Heart left ventricle (tissue), 16 donors: ENCODE measurements around the gene CLDN6. TPM values are rescaled to one million over a fixed set of nuclear protein-coding genes. Genes with fewer than 3 reads are reported as not detected.

Experiments used
- ATAC-seq, 4 donors: fragments of 200-7000 bp; cut with Tn5 transposase; one replicate each; pipeline ENCODE4 v1.9.1; 2020 to 2022; ENCODE audit warnings: moderate library complexity in 4 of 4, mild to moderate bottlenecking in 3 of 4, moderate number of reproducible peaks in 1 of 4
- DNase-seq, 5 donors: peaks; one replicate each; pipeline ENCODE4 v3.0.0-alpha.2; 2020
- H3K27ac ChIP-seq, 12 donors: fragments of 200-600 bp; sonication (generic) in 4 of 12; one replicate each; pipeline versions ENCODE4 v1.5.0 to v1.8.0; 2016 to 2022; ENCODE audit warnings: mild to moderate bottlenecking in 2 of 12
- H3K27me3 ChIP-seq, 9 donors: fragments of 200-600 bp; sonication (generic) in 2 of 9; one replicate each; pipeline versions ENCODE4 v1.5.1 to v1.8.0; 2016 to 2022; ENCODE audit warnings: mild to moderate bottlenecking in 3 of 9
- H3K36me3 ChIP-seq, 9 donors: fragments of 200-600 bp; sonication (generic) in 2 of 9; one replicate each; pipeline versions ENCODE4 v1.5.0 to v1.8.0; 2018 to 2022; ENCODE audit warnings: mild to moderate bottlenecking in 2 of 9
- H3K4me1 ChIP-seq, 12 donors: fragments of 200-600 bp; sonication (generic) in 4 of 12; one replicate each; pipeline versions ENCODE4 v1.5.0 to v1.8.0; 2016 to 2022; ENCODE audit warnings: mild to moderate bottlenecking in 3 of 12
- H3K4me3 ChIP-seq, 12 donors: fragments of 200-600 bp; sonication (generic) in 4 of 12; one replicate each; pipeline versions ENCODE4 v1.5.0 to v1.8.0; 2017 to 2022; ENCODE audit warnings: mild to moderate bottlenecking in 9 of 12, moderate library complexity in 4 of 12
- H3K9me3 ChIP-seq, 12 donors: fragments of 200-600 bp; sonication (generic) in 4 of 12; one replicate each; pipeline versions ENCODE4 v1.5.0 to v1.8.0; 2016 to 2022; ENCODE audit warnings: mild to moderate bottlenecking in 1 of 12
- POLR2A ChIP-seq, 2 donors: fragments of 450-650 bp; IDR thresholded peaks; one replicate each; pipeline ENCODE4 v1.6.1; 2017; ENCODE audit warnings: antibody characterized with exemption in 2 of 2, mild to moderate bottlenecking in 2 of 2, moderate library complexity in 2 of 2
- WGBS, 4 donors: extraction: QIAGEN DNeasy Blood & Tissue Kit in 2 of 4; methylation state at CpG; one replicate each; pipeline versions ENCODE4 v1.1.5 to v1.1.7; 2013 to 2018; 5-methylcytosine and 5-hydroxymethylcytosine counted together
- intact Hi-C, 10 donors: fragments of 100-400 bp; cut with DNase I; formaldehyde crosslinking; loops; one replicate each; pipeline versions ENCODE4 v1.11.1 to v1.14.2; 2022
- polyA plus RNA-seq, 2 donors: library from polyadenylated mRNA; stranded (reverse); fragments of 200-250 nt; gene quantifications; one replicate each; pipeline ENCODE4 v1.2.3, GENCODE V29; 2013
- total RNA-seq, 9 donors: library from RNA; depleted of rRNA in 2 of 9; stranded (reverse); fragments of >200 nt in 2 of 9; fragmentation: NEBNext Ultra II Directional in 3 of 9; extraction: Animal tissue kit (Norgen Biotek cat#: 25700) in 3 of 9; gene quantifications; one replicate each; pipeline versions ENCODE4 v1.1.0 to v1.2.4, GENCODE V29; 2016 to 2023
- TF ChIP-seq, protein P1 (sequence below), 12 donors: fragments of 200-600 bp; sonication (generic) in 4 of 12; IDR thresholded peaks; one replicate each; pipeline versions ENCODE4 v1.5.0 to v1.8.0; 2018 to 2022; ENCODE audit warnings: antibody characterized with exemption in 12 of 12, mild to moderate bottlenecking in 5 of 12
- donor health status: ischemic (EF 13 %, LVEDD 7.1; RV severe dilation, severe dysfunction).
- donor health status: healthy with polysubstance abuse.
- donor health status: DM: no; HTN: yes; CAD: no.
- donor health status: DM: no; HTN: no; CAD: no.
- donor health status: ischemic (EF 25% LVEDD 6.9; RV normal size, moderate dysfunction).
- donor health status: ischemic (EF 25% LVEDD 5.7; RV mildly dilated, moderate dysfunction).
- donor health status: healthy.
- donor health status: DM: yes; HTN: yes; CAD: no.
- donor health status: ischemic (EF 35%, LVEDD 5.7; RV mildly dilated, moderate dysfunction).
- donor health status: nonischemic (EF 11% LVEDD 7.7; RV severe dilation, severe dysfunction).
- donor health status: DM: yes; HTN: yes; CAD: no.
- donor health status: PGD.
- donor health status: ischemic (EF 29% LVEDD 5.4; RV normal size, mild dysfunction).
- donor health status: nonischemic (EF 23%, LVEDD 6.1; RV moderate dilation, normal function).

The CLDN6 gene
- total and polyA plus RNA-seq, 11 donors = 0.04 TPM; not detected in 10

DNA sequence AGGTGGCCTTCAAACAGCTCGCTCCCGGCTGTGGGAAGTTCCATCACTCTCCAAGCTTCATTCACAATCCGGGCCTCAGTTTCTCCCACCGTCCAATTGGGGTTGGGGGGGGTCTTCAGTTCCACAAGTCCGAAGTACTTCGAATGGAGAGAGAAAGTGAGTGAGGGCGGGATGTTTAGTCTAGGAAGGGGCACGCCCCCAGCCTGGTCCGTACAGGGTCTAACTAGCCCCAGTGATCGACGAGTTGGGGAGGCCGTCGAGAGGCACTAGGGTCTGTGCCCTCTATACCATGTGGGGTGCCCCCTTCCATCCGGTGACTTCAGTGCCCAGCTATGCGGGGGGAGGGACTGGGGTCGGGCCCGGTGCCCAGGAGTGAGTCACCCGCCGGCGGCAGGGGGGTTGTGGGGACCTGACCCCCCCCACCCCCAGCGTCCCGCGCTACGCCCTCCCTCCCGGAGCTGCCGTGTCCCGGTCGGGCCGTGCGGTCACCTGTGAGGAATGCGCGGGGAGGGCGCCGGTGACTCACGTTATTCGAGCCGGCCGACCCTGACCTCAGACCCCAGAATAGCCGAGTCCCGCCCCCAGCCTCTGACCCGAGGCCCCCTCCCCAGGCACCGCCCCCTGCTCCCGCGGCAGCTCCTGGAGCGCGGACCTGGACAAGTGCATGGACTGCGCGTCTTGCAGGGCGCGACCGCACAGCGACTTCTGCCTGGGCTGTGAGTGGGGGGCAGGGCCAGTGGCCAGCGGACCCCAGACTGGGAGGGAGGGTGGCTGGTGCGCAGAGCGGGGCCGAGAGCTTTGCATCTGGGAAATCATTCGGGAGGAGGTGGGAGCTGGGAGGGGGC lies 2.8 kb upstream of the CLDN6 start:
- intact Hi-C loops = loop anchor here in 1 of 10 donors (1.0 kb wide), 1 partner anchor 17 kb away; no protein-coding TSS in a partner anchor
- H3K4me1 ChIP-seq = peaks cover 13 to 62% (median 44%) of the 10 kb centered on the region in 12 donors
- WGBS, 4 donors = 1 to 3% (median 1%) methylated on average over 29 to 57 of the region's 57 CpGs
- H3K27me3 ChIP-seq = peaks cover 6 to 21% (median 14%) of the 10 kb centered on the region in 9 donors
- peak; percentile 82 to 91 (median 87) for DNase-seq
- peak overlapping the region; percentile 35 to 99 (median 76) for H3K4me3 ChIP-seq
- no peak for TF ChIP-seq POLR2A (IDR thresholded peaks at IDR 0.05)
- TF ChIP-seq, protein P1, sequence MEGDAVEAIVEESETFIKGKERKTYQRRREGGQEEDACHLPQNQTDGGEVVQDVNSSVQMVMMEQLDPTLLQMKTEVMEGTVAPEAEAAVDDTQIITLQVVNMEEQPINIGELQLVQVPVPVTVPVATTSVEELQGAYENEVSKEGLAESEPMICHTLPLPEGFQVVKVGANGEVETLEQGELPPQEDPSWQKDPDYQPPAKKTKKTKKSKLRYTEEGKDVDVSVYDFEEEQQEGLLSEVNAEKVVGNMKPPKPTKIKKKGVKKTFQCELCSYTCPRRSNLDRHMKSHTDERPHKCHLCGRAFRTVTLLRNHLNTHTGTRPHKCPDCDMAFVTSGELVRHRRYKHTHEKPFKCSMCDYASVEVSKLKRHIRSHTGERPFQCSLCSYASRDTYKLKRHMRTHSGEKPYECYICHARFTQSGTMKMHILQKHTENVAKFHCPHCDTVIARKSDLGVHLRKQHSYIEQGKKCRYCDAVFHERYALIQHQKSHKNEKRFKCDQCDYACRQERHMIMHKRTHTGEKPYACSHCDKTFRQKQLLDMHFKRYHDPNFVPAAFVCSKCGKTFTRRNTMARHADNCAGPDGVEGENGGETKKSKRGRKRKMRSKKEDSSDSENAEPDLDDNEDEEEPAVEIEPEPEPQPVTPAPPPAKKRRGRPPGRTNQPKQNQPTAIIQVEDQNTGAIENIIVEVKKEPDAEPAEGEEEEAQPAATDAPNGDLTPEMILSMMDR (IDR thresholded peaks at IDR 0.05) = peak in 2 of 12 donors; percentile 2 to 3
- no peaks in the 10 kb centered on the region for H3K9me3 ChIP-seq
- peaks cover 0 to 6% (median 4%) of the 10 kb centered on the region in 9 donors for H3K36me3 ChIP-seq
- ATAC-seq = peak; percentile 15 to 51 (median 38)
- peak overlapping the region; percentile 31 to 100 (median 96) for H3K27ac ChIP-seq

DNA sequence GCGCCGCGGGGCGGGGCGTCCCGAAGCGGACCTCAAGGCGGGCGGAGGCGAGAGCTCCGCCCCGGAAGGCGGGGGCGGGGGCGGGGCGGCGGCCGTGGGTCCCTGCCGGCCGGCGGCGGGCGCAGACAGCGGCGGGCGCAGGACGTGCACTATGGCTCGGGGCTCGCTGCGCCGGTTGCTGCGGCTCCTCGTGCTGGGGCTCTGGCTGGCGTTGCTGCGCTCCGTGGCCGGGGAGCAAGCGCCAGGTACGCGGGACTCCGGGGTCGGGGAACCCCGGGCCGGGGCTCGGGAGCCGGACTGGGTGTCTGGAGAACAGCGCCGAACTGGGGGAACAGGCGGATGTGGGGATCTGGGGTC lies 2.2 kb upstream of the CLDN6 start, which contains the start of gene TNFRSF12A:
TNFRSF12A (plus strand) TSS at position 122 of the 357 bp plus-strand sequence; CDS start at position 152, 30 bp downstream.
- 0 to 4% (median 1%) methylated on average over 16 to 49 of the region's 49 CpGs for WGBS, 4 donors
- ATAC-seq (peak in 3 of 4 donors; percentile 3 to 45 (median 42)), DNase-seq (peak; percentile 82 to 90 (median 84))
- H3K4me3 ChIP-seq = peak within 1 kb of the TSS; percentile 35 to 99 (median 76)
- H3K36me3 ChIP-seq = peaks cover 0 to 5% (median 0%) of the 10 kb centered on the region in 9 donors
- peaks cover 13 to 61% (median 44%) of the 10 kb centered on the region in 12 donors for H3K4me1 ChIP-seq
- peaks cover 6 to 21% (median 14%) of the 10 kb centered on the region in 9 donors for H3K27me3 ChIP-seq
- TF ChIP-seq, protein P1 (IDR thresholded peaks at IDR 0.05) = peak in 3 of 12 donors; percentile 11 to 24 (median 22)
- peak; percentile 45 to 89 for TF ChIP-seq POLR2A (IDR thresholded peaks at IDR 0.05)
- no peaks in the 10 kb centered on the region for H3K9me3 ChIP-seq
- H3K27ac ChIP-seq = peak within 1 kb of the TSS; percentile 31 to 100 (median 96)
- intact Hi-C loops = loop anchor here in 1 of 10 donors (1.0 kb wide), 1 partner anchor 16 kb away; no protein-coding TSS in a partner anchor

DNA sequence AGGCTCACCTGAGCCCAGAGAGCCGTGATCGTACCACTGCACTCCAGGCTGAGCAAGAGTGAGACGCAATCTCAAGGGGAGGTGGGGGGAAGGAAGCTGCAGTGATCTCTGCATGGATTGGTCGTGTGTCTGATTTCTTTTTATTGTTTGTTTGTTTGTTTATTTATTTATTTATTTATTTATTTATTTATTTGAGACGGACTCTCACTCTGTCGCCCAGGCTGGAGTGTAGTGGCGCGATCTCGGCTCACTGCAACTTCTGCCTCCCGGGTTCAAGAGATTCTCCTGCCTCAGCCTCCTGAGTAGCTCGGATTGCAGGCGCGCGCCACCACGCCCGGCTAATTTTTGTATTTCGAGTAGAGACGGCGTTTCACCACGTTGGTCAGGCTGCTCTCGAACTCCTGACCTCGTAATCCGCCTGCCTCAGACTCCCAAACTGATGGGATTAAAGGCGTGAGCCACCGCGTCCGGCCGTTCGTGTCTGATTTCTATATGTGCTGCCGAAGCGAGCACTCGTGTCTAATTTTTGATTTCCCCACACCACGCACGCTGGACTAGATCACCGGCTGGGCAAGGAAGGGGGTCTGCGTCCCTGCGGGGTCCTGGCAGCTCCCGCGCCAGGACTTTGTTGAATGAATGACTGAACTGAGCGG lies 1.7 kb upstream of the CLDN6 start:
- DNase-seq (no peak), ATAC-seq (no peak)
- no peak for TF ChIP-seq POLR2A (IDR thresholded peaks at IDR 0.05)
- TF ChIP-seq, protein P1 (IDR thresholded peaks at IDR 0.05) = no peak
- peaks cover 13 to 58% (median 42%) of the 10 kb centered on the region in 12 donors for H3K4me1 ChIP-seq
- peaks cover 0 to 5% (median 0%) of the 10 kb centered on the region in 9 donors for H3K36me3 ChIP-seq
- H3K9me3 ChIP-seq = no peaks in the 10 kb centered on the region
- peaks cover 6 to 21% (median 14%) of the 10 kb centered on the region in 9 donors for H3K27me3 ChIP-seq
- peak overlapping the region in 7 of 12 donors; percentile 90 to 100 (median 96) for H3K27ac ChIP-seq
- peak overlapping the region in 11 of 12 donors; percentile 56 to 99 (median 78) for H3K4me3 ChIP-seq
- intact Hi-C loops = loop anchor here in 1 of 10 donors (1.0 kb wide), 1 partner anchor 15 kb away; no protein-coding TSS in a partner anchor
- WGBS, 4 donors = 32 to 35% (median 34%) methylated on average over 39 to 40 of the region's 40 CpGs
